ENCODE results near the gene ARHGEF10L.

Gene ARHGEF10L

DNA sequence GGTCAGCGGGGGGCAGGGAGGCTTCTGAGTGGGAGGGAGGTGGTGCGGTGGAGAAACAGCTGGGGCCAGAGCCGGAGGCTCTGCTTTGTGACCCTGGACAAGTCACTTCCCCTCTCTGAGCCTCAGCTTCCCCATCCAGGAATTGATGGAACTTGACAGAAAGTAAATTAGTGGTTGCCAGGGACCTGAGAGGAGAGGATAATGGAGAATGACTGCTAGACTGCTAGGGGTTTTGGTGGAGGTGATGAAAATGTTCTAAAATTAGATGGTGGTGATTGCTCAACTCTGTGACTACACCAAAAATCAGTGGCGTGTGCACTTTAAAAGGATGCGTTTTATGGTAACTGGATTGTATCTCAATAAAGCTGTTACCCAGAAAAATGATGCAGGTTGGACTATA, 100.9 kb downstream of the ARHGEF10L start:
- no peaks in the 10 kb centered on the region for H3K27me3 ChIP-seq (ENCODE audit: control insufficient read depth in 2 of 2, insufficient read depth in 2 of 2, low read length in 2 of 2)
- no peaks in the 10 kb centered on the region for H3K4me1 ChIP-seq (ENCODE audit: control insufficient read depth in 2 of 2, insufficient read depth in 2 of 2, low read length in 2 of 2)
- no peak overlapping the region for H3K4me3 ChIP-seq (ENCODE audit: low read length in 2 of 2)
- H3K27ac ChIP-seq (ENCODE audit: low read depth in 2 of 2, low read length in 2 of 2): no peak overlapping the region
- no peak overlapping the region for H3K9ac ChIP-seq (ENCODE audit: low read depth in 1 of 2, low read length in 2 of 2)
- no peaks in the 10 kb centered on the region for H3K9me3 ChIP-seq (ENCODE audit: control insufficient read depth in 2 of 2, low read length in 2 of 2)
- peaks cover 62 to 74% of the 10 kb centered on the region in 2 donors for H3K36me3 ChIP-seq (ENCODE audit: control insufficient read depth in 2 of 2, insufficient read depth in 2 of 2, low read length in 2 of 2)

DNA sequence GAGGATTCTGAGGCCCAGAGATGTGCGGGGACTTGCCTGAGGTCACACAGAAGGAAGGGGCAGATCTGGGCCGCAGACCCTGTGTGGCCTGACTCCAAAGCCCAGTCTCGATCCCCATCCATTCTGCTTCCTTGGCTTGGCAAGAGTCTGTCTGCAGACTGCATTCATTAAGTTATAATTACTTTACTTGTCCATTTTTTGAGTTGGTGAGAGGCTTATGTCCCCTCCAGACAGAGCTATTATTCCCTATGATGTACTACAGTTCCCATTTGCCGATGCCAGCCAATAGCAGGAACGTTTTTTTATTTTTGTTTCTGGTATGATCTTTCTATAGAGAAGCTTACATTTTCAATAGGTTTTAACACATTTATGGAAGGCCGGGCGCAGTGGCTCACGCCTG, 101.5 kb downstream of the ARHGEF10L start:
- Histone ChIP-seq H3K9me3 (ENCODE audit: control insufficient read depth in 2 of 2, low read length in 2 of 2) (no peaks in the 10 kb centered on the region), H3K4me1 (ENCODE audit: control insufficient read depth in 2 of 2, insufficient read depth in 2 of 2, low read length in 2 of 2) (no peaks in the 10 kb centered on the region), H3K4me3 (ENCODE audit: low read length in 2 of 2) (no peak overlapping the region), H3K9ac (ENCODE audit: low read depth in 1 of 2, low read length in 2 of 2) (no peak overlapping the region), H3K36me3 (ENCODE audit: control insufficient read depth in 2 of 2, insufficient read depth in 2 of 2, low read length in 2 of 2) (peaks cover 62 to 72% of the 10 kb centered on the region in 2 donors), H3K27ac (ENCODE audit: low read depth in 2 of 2, low read length in 2 of 2) (no peak overlapping the region), H3K27me3 (ENCODE audit: control insufficient read depth in 2 of 2, insufficient read depth in 2 of 2, low read length in 2 of 2) (no peaks in the 10 kb centered on the region)

DNA sequence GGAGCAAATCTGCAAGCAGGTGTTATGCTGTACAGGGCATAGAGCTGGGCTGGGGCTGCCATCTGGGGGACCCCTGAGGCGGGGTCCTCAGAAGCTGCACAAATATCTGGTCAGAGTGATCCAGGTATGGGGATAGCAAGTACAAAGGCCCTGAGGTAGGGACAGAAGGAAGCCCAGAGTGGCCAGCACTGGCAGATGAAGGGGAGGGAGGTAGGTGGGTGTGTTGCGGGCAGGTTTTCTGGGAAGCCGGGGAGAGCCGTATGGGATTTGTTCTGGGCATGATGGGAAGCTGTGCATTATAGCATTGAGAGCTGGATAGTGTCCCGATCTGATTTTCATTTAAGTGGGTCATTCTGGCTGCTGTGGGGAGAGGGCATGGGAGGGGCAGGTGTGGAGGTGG, 102.7 kb downstream of the ARHGEF10L start:
- no peak overlapping the region for H3K27ac ChIP-seq (ENCODE audit: low read depth in 2 of 2, low read length in 2 of 2)
- no peaks in the 10 kb centered on the region for H3K9me3 ChIP-seq (ENCODE audit: control insufficient read depth in 2 of 2, low read length in 2 of 2)
- H3K4me1 ChIP-seq (ENCODE audit: control insufficient read depth in 2 of 2, insufficient read depth in 2 of 2, low read length in 2 of 2): no peaks in the 10 kb centered on the region
- no peak overlapping the region for H3K4me3 ChIP-seq (ENCODE audit: low read length in 2 of 2)
- H3K27me3 ChIP-seq (ENCODE audit: control insufficient read depth in 2 of 2, insufficient read depth in 2 of 2, low read length in 2 of 2): no peaks in the 10 kb centered on the region
- H3K36me3 ChIP-seq (ENCODE audit: control insufficient read depth in 2 of 2, insufficient read depth in 2 of 2, low read length in 2 of 2): peaks cover 64 to 69% of the 10 kb centered on the region in 2 donors
- no peak overlapping the region for H3K9ac ChIP-seq (ENCODE audit: low read depth in 1 of 2, low read length in 2 of 2)

DNA sequence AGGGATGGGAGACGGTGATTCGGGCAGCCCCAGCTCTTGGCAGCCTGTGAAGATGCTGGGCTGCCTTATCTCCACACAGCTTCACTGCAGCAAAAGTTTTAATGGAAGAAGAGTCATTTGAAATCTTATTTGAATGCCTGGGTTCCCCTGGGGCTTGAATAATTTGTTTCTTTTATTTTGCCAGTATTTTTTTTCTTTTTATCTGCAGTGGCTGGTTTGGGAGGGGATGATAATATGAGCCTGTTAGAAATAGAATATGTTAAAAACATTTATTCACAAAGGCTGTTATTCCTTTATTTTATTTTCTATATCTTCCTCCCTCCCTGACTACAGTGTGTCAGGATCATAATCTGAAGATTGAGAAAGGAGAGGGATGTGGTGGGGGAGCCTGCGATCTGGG, 103.4 kb downstream of the ARHGEF10L start:
- H3K27me3 ChIP-seq (ENCODE audit: control insufficient read depth in 2 of 2, insufficient read depth in 2 of 2, low read length in 2 of 2): no peaks in the 10 kb centered on the region
- H3K4me3 ChIP-seq (ENCODE audit: low read length in 2 of 2): no peak overlapping the region
- no peaks in the 10 kb centered on the region for H3K9me3 ChIP-seq (ENCODE audit: control insufficient read depth in 2 of 2, low read length in 2 of 2)
- no peaks in the 10 kb centered on the region for H3K4me1 ChIP-seq (ENCODE audit: control insufficient read depth in 2 of 2, insufficient read depth in 2 of 2, low read length in 2 of 2)
- H3K27ac ChIP-seq (ENCODE audit: low read depth in 2 of 2, low read length in 2 of 2): no peak overlapping the region
- peaks cover 60 to 71% of the 10 kb centered on the region in 2 donors for H3K36me3 ChIP-seq (ENCODE audit: control insufficient read depth in 2 of 2, insufficient read depth in 2 of 2, low read length in 2 of 2)
- no peak overlapping the region for H3K9ac ChIP-seq (ENCODE audit: low read depth in 1 of 2, low read length in 2 of 2)

- Histone ChIP-seq H3K4me3 (ENCODE audit: low read length in 2 of 2) (no peak overlapping the region), H3K27ac (ENCODE audit: low read depth in 2 of 2, low read length in 2 of 2) (no peak overlapping the region), H3K36me3 (ENCODE audit: control insufficient read depth in 2 of 2, insufficient read depth in 2 of 2, low read length in 2 of 2) (peaks cover 59 to 69% of the 10 kb centered on the region in 2 donors), H3K27me3 (ENCODE audit: control insufficient read depth in 2 of 2, insufficient read depth in 2 of 2, low read length in 2 of 2) (no peaks in the 10 kb centered on the region), H3K9me3 (ENCODE audit: control insufficient read depth in 2 of 2, low read length in 2 of 2) (no peaks in the 10 kb centered on the region), H3K4me1 (ENCODE audit: control insufficient read depth in 2 of 2, insufficient read depth in 2 of 2, low read length in 2 of 2) (no peaks in the 10 kb centered on the region), H3K9ac (ENCODE audit: low read depth in 1 of 2, low read length in 2 of 2) (no peak overlapping the region)
Observed at GRCh38 chr1:17643861-17644703, 104.6 kb downstream of the ARHGEF10L start.

DNA sequence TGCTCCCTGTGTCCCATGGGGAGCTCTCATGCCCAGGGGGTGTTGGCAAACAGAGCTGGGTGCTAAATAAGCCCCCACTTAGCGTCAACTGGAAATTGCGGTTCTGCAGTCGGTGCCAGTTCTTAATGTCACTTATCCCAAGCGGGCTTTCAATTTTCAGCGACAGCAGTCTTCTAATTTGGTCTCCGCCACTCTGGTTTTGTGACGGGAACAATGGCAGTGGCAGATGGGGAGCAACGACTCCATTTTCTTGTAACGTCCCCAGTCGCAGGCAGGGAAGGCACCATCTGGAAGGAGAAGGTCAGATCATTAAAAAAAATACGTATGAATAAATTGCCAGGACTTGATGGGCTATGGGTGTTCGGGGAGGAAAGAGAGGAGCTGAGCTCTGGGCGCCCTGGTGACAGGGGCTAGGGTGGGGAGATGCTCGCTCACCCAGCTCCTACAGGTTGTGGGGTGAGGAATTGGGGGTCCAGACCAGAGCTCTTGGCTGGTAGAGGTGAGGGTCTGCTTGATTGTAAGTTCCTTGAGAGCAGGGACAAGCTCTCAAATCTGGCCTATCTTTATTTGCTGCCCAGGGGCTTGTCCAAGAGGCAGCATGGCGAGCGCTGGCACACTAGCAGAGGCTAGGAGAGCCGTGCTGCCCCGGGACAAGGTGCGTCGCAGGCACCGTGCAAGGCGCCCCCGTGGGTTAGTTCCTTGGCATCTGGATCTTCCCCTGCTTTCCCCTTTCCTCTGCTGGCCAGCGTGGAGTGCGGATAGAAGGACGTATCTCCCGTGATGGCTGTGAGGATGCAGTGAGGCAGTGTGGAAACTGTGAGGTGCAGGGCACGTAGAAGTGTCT, 105.8 kb downstream of the ARHGEF10L start:
- Histone ChIP-seq H3K4me1 (ENCODE audit: control insufficient read depth in 2 of 2, insufficient read depth in 2 of 2, low read length in 2 of 2) (no peaks in the 10 kb centered on the region), H3K4me3 (ENCODE audit: low read length in 2 of 2) (no peak overlapping the region), H3K27me3 (ENCODE audit: control insufficient read depth in 2 of 2, insufficient read depth in 2 of 2, low read length in 2 of 2) (no peaks in the 10 kb centered on the region), H3K9me3 (ENCODE audit: control insufficient read depth in 2 of 2, low read length in 2 of 2) (no peaks in the 10 kb centered on the region), H3K36me3 (ENCODE audit: control insufficient read depth in 2 of 2, insufficient read depth in 2 of 2, low read length in 2 of 2) (peaks cover 56 to 62% of the 10 kb centered on the region in 2 donors), H3K9ac (ENCODE audit: low read depth in 1 of 2, low read length in 2 of 2) (no peak overlapping the region), H3K27ac (ENCODE audit: low read depth in 2 of 2, low read length in 2 of 2) (no peak overlapping the region)

DNA sequence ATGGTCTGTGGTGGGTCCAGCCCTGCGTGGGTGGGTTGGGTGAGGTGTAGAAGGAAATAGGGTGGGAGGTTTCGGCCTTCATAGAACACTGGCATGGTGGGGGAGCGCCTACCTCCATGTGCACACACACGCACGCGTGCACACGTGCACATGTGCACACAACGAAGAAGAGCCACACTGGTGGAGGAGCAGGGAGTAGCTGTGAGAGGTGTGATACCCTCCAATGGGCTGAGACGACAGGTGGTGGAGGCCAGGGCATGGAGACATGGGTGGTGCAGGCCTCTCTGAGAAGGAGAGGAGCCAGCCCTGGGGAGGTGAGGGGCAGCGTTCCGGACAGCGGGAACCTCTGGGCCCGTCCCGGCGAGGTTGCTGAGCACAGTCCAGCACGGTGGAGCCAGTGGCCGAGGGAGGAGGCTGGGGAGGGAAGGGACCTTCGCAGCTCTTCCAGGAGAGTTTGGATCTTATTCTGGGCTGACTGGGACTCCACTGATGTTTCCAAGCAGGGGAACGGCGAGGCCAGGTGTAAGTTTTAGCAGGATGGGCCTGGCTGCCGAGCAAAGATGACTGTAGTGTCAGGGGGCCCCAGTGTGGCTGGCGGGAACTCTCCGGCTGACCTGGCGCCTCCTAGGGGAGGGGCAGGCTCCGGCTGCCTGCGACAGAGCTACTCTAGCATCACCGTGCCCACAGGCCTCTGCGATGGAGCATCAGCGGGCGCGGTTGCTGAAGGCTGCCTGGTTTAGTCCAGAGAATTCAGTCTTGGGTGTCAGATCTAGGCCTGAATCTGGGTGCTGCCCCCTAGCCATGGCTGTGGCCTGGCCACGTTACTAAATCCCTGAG, 107.2 kb downstream of the ARHGEF10L start:
- H3K36me3 ChIP-seq (ENCODE audit: control insufficient read depth in 2 of 2, insufficient read depth in 2 of 2, low read length in 2 of 2): peaks cover 60 to 61% of the 10 kb centered on the region in 2 donors
- no peaks in the 10 kb centered on the region for H3K9me3 ChIP-seq (ENCODE audit: control insufficient read depth in 2 of 2, low read length in 2 of 2)
- H3K9ac ChIP-seq (ENCODE audit: low read depth in 1 of 2, low read length in 2 of 2): no peak overlapping the region
- H3K4me1 ChIP-seq (ENCODE audit: control insufficient read depth in 2 of 2, insufficient read depth in 2 of 2, low read length in 2 of 2): no peaks in the 10 kb centered on the region
- H3K27ac ChIP-seq (ENCODE audit: low read depth in 2 of 2, low read length in 2 of 2): no peak overlapping the region
- H3K27me3 ChIP-seq (ENCODE audit: control insufficient read depth in 2 of 2, insufficient read depth in 2 of 2, low read length in 2 of 2): no peaks in the 10 kb centered on the region
- no peak overlapping the region for H3K4me3 ChIP-seq (ENCODE audit: low read length in 2 of 2)

DNA sequence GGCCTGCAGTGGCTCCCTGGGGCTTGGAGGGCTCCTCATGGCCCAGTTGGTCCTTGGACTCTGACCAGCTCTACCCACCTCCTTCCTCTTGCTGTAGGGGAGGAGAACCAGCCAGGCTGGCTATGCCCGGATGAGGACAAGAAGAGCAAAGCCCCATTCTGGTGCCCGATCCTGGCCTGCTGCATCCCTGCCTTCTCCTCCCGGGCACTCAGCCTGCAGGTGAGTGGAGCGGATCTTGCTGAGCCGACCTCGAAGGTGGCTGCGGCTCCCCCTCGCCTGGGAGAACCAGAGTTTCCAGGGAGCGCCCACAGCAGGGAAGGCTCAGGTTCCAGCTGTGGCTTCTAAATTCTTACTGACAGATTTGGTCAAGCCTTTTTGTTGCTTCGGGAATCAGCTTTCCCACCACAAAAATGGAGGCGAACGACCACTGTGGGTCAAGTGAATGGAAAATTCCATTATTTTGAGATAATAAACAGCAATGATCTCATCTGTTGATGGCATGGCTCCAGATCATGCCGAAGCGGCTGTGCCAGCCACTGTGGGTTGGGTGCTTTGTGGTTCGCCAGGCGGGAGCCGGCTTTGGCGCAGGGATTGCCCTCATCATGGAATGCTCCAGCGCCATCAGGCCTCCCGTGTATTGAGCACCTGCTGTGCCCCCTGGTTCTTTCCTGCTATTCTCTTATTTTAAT, 109.1 kb downstream of the ARHGEF10L start:
- no peak overlapping the region for H3K27ac ChIP-seq (ENCODE audit: low read depth in 2 of 2, low read length in 2 of 2)

GRCh38 chr1:17649371-17650106, 110.0 kb downstream of the ARHGEF10L start:
- peaks cover 70 to 72% of the 10 kb centered on the region in 2 donors for H3K36me3 ChIP-seq (ENCODE audit: control insufficient read depth in 2 of 2, insufficient read depth in 2 of 2, low read length in 2 of 2)
- H3K4me1 ChIP-seq (ENCODE audit: control insufficient read depth in 2 of 2, insufficient read depth in 2 of 2, low read length in 2 of 2): no peaks in the 10 kb centered on the region
- no peak overlapping the region for H3K4me3 ChIP-seq (ENCODE audit: low read length in 2 of 2)
- no peak overlapping the region for H3K9ac ChIP-seq (ENCODE audit: low read depth in 1 of 2, low read length in 2 of 2)
- no peaks in the 10 kb centered on the region for H3K27me3 ChIP-seq (ENCODE audit: control insufficient read depth in 2 of 2, insufficient read depth in 2 of 2, low read length in 2 of 2)
- H3K9me3 ChIP-seq (ENCODE audit: control insufficient read depth in 2 of 2, low read length in 2 of 2): no peaks in the 10 kb centered on the region
- no peak overlapping the region for H3K27ac ChIP-seq (ENCODE audit: low read depth in 2 of 2, low read length in 2 of 2)

More for the DNA sequence above, 109.1 kb downstream of the ARHGEF10L start:
- Histone ChIP-seq H3K9me3 (ENCODE audit: control insufficient read depth in 2 of 2, low read length in 2 of 2) (no peaks in the 10 kb centered on the region), H3K27me3 (ENCODE audit: control insufficient read depth in 2 of 2, insufficient read depth in 2 of 2, low read length in 2 of 2) (no peaks in the 10 kb centered on the region), H3K36me3 (ENCODE audit: control insufficient read depth in 2 of 2, insufficient read depth in 2 of 2, low read length in 2 of 2) (peaks cover 68 to 70% of the 10 kb centered on the region in 2 donors), H3K9ac (ENCODE audit: low read depth in 1 of 2, low read length in 2 of 2) (no peak overlapping the region), H3K4me1 (ENCODE audit: control insufficient read depth in 2 of 2, insufficient read depth in 2 of 2, low read length in 2 of 2) (no peaks in the 10 kb centered on the region), H3K4me3 (ENCODE audit: low read length in 2 of 2) (no peak overlapping the region)

All from mucosa of rectum (tissue), 2 donors.